SK-N-SH (cell line): ENCODE measurements around the gene SNRNP200. TPM values are rescaled to one million over a fixed set of nuclear protein-coding genes. Genes with fewer than 3 reads are reported as not detected.

Source experiments
- CTCF ChIA-PET: fragments of 300-600, 350-600 bp; formaldehyde crosslinking; extraction: SDS; loops from one replicate; lab custom pipeline; 2021; lab: Yijun Ruan, JAX
- POLR2A ChIA-PET: fragments of 350-600 bp; sonication (Branson Sonifier 250); formaldehyde crosslinking; extraction: SDS; loops from one replicate; lab custom pipeline; 2020; ENCODE audit warnings: antibody characterized with exemption, inconsistent platforms; lab: Yijun Ruan, JAX
- DNase-seq: peaks from one replicate; pipeline ENCODE4 v3.0.0; 2012
- H2AFZ ChIP-seq: fragments of 200-600 bp; sonication (generic); 2 replicates; pipeline ENCODE4 v1.8.1; 2016; ENCODE audit warnings: antibody characterized with exemption, mild to moderate bottlenecking, low read depth
- H3F3A ChIP-seq: fragments of 200-600 bp; sonication (generic); replicated peaks from 2 replicates; pipeline ENCODE3; 2016; ENCODE audit warnings: antibody characterized with exemption, mild to moderate bottlenecking; ENCODE audit not compliant: insufficient read depth
- H3K27ac ChIP-seq, 2 experiments: fragments of 200-500 bp in 1 of 2; fragments of 200-600 bp in 1 of 2; sonication (Bioruptor generic) in 1 of 2; sonication (generic), shearing (Covaris generic) in 1 of 2; 2 replicates each; pipeline versions ENCODE4 v1.5.1 to v1.6.1; 2014 to 2016; ENCODE audit warnings: low read depth in 2 of 2, inconsistent platforms in 1 of 2, low read length in 1 of 2, mild to moderate bottlenecking in 1 of 2, mixed read lengths in 1 of 2
- H3K27me3 ChIP-seq: fragments of 200-600 bp; sonication (generic), shearing (Covaris generic); 2 replicates; pipeline ENCODE4 v1.6.1; 2016; ENCODE audit warnings: mixed run types; ENCODE audit not compliant: insufficient read depth
- H3K36me3 ChIP-seq, 2 experiments: fragments of 200-500 bp in 1 of 2; fragments of 200-600 bp in 1 of 2; sonication (Bioruptor generic) in 1 of 2; sonication (generic) in 1 of 2; replicated peaks in 1 of 2; 2 replicates each; pipeline versions ENCODE3 to v1.5.1; 2014 to 2016; ENCODE audit warnings: low read length in 1 of 2, mild to moderate bottlenecking in 1 of 2; ENCODE audit not compliant: insufficient read depth in 2 of 2, control insufficient read depth in 1 of 2
- H3K4me1 ChIP-seq, 2 experiments: fragments of 200-500 bp in 1 of 2; fragments of 200-600 bp in 1 of 2; sonication (Bioruptor generic) in 1 of 2; sonication (generic), shearing (Covaris generic) in 1 of 2; 2 replicates each; pipeline versions ENCODE4 v1.5.1 to v1.6.1; 2014 to 2016; ENCODE audit warnings: low read depth in 1 of 2, low read length in 1 of 2, mixed run types in 1 of 2; ENCODE audit not compliant: insufficient read depth in 2 of 2, control insufficient read depth in 1 of 2
- H3K4me2 ChIP-seq: fragments of 200-600 bp; sonication (generic), shearing (Covaris generic); 2 replicates; pipeline ENCODE4 v1.6.1; 2017; ENCODE audit warnings: mixed run types
- H3K4me3 ChIP-seq, 2 experiments: fragments of 200-500 bp in 1 of 2; fragments of 200-600 bp in 1 of 2; sonication (Bioruptor generic) in 1 of 2; sonication (generic), shearing (Covaris generic) in 1 of 2; 2 replicates each; pipeline versions ENCODE4 v1.5.1 to v1.8.1; 2014 to 2016; ENCODE audit warnings: low read depth in 2 of 2, inconsistent platforms in 1 of 2, low read length in 1 of 2, mild to moderate bottlenecking in 1 of 2, mixed read lengths in 1 of 2, moderate library complexity in 1 of 2
- H3K79me2 ChIP-seq: fragments of 200-600 bp; sonication (generic); 2 replicates; pipeline ENCODE4 v1.8.1; 2017; ENCODE audit warnings: mild to moderate bottlenecking; ENCODE audit not compliant: insufficient read depth
- H3K9ac ChIP-seq: fragments of 200-600 bp; sonication (generic); 2 replicates; pipeline ENCODE4 v1.6.1; 2017; ENCODE audit warnings: mixed run types
- H3K9me2 ChIP-seq: fragments of 200-600 bp; sonication (generic); 2 replicates; pipeline ENCODE4 v1.6.1; 2017; ENCODE audit warnings: mixed run types
- H3K9me3 ChIP-seq: fragments of 200-600 bp; sonication (generic); 2 replicates; pipeline ENCODE4 v1.6.1; 2017; ENCODE audit warnings: mixed run types, mild to moderate bottlenecking, moderate library complexity
- H4K20me1 ChIP-seq: fragments of 200-600 bp; sonication (generic); 2 replicates; pipeline ENCODE4 v1.6.1; 2017; ENCODE audit warnings: mild to moderate bottlenecking, mixed run types; ENCODE audit not compliant: insufficient read depth
- EZH2phosphoT487 ChIP-seq: fragments of 200-600 bp; sonication (generic); IDR thresholded peaks from 2 replicates; pipeline ENCODE4 v1.6.1; 2017; ENCODE audit warnings: low read depth, mixed run types, mild to moderate bottlenecking, antibody characterized with exemption, moderate library complexity, borderline replicate concordance
- FOXM1 ChIP-seq: IDR thresholded peaks from 2 replicates; pipeline ENCODE4 v1.4.0; 2012; ENCODE audit warnings: low read depth, mild to moderate bottlenecking
- GABPA ChIP-seq: IDR thresholded peaks from 2 replicates; pipeline ENCODE4 v1.4.0; 2012; ENCODE audit warnings: low read depth, mild to moderate bottlenecking
- GATA2 ChIP-seq: sonication (generic); formaldehyde crosslinking; IDR thresholded peaks from 2 replicates; pipeline ENCODE4 v1.5.0; 2020; ENCODE audit warnings: mild to moderate bottlenecking, missing genetic modification reagents
- JUND ChIP-seq: IDR thresholded peaks from 2 replicates; pipeline ENCODE4 v1.4.0; 2012
- MEF2A ChIP-seq: IDR thresholded peaks from 2 replicates; pipeline ENCODE4 v1.4.0; 2012; ENCODE audit warnings: low read depth, borderline replicate concordance
- NRF1 ChIP-seq: IDR thresholded peaks from 2 replicates; pipeline ENCODE4 v1.6.1; 2012; ENCODE audit warnings: low read depth, mild to moderate bottlenecking, low read length
- RAD21 ChIP-seq: IDR thresholded peaks from 2 replicates; pipeline ENCODE4 v1.6.1; 2012; ENCODE audit warnings: mild to moderate bottlenecking, low read length
- RCOR1 ChIP-seq: fragments of 150-350 bp; IDR thresholded peaks from 2 replicates; pipeline ENCODE4 v1.6.1; 2017; ENCODE audit warnings: antibody characterized with exemption, low read length
- RFX5 ChIP-seq: IDR thresholded peaks from 2 replicates; pipeline ENCODE4 v1.6.1; 2012; ENCODE audit warnings: mild to moderate bottlenecking, improper control_type of control experiment, low read length
- YY1 ChIP-seq: IDR thresholded peaks from 2 replicates; pipeline ENCODE4 v1.4.0; 2012; ENCODE audit warnings: low read depth, mild to moderate bottlenecking
- WGBS: methylation state at CpG from one replicate; pipeline ENCODE4 v1.1.6; 2017; ENCODE audit warnings: low lambda C conversion rate; 5-methylcytosine and 5-hydroxymethylcytosine counted together
- polyA plus RNA-seq, 3 experiments: library from polyadenylated mRNA; depleted of rRNA; stranded (reverse); fragments of >200 nt; gene quantifications; 2 replicates each; pipeline ENCODE4 v1.2.3, GENCODE V29; 2012
- TF ChIP-seq, protein P1 (sequence below): IDR thresholded peaks from 2 replicates; pipeline ENCODE4 v1.6.1; 2012; ENCODE audit warnings: mild to moderate bottlenecking, low read depth, low read length, moderate library complexity
- TF ChIP-seq, protein P2 (sequence below): fragments of 150-350 bp; IDR thresholded peaks from 2 replicates; pipeline ENCODE4 v1.6.1; 2016; ENCODE audit warnings: mild to moderate bottlenecking, low read depth, low read length
- TF ChIP-seq, protein P3 (sequence below): IDR thresholded peaks from 2 replicates; pipeline ENCODE4 v1.4.0; 2012; ENCODE audit warnings: low read depth, borderline replicate concordance
- TF ChIP-seq, protein P4 (sequence below): fragments of 150-350 bp; IDR thresholded peaks from 2 replicates; pipeline ENCODE4 v1.6.1; 2017; ENCODE audit warnings: antibody characterized with exemption, low read length, low read depth, borderline replicate concordance
- TF ChIP-seq, protein P5 (sequence below): IDR thresholded peaks from 2 replicates; pipeline ENCODE4; 2012
- TF ChIP-seq, protein P6 (sequence below): fragments of 200-600 bp; sonication (generic); IDR thresholded peaks from 2 replicates; pipeline ENCODE4 v1.6.1; 2017; ENCODE audit warnings: antibody characterized with exemption, mild to moderate bottlenecking, moderate library complexity

Gene SNRNP200
- polyA plus RNA-seq, 1 of the 3 experiments (the other 2 are of a cell fraction), result 165 TPM

DNA sequence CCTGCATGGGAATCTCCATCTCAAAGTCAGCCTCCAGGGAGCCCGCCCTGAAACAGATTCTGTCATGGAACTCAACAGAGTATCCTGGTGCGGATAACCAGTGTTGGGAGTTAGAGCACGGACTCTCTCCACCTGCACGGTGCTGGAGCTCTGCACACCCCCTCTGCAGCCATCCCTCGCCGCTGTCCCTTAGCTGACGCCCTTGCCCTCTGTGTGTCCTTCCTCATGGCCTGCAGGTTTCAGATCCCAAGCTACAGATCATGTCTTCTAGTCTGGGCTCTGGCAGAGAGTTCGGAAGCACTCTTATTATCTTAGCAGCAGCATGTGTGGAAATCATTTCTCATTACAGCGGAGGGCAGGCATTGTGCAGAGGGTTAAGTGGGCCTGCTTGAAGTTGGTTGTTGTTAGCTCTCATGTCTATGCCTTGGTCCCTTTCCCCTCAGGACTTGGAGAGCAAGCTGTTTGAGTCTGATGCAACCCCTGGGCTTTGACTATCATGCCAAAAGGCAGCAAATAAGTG, 65.5 kb downstream of the SNRNP200 start:
- H3K4me2 ChIP-seq, result no peak overlapping the region
- no peaks in the 10 kb centered on the region for H3K9me3 ChIP-seq
- H3K27ac ChIP-seq, result no peak overlapping the region
- no peaks in the 10 kb centered on the region for H4K20me1 ChIP-seq
- no peak overlapping the region for H3K9ac ChIP-seq
- no peaks in the 10 kb centered on the region; a peak in 1 of 4 replicates for H3K4me1 ChIP-seq
- H3K27me3 ChIP-seq, result no peaks in the 10 kb centered on the region
- H2AFZ ChIP-seq, result no peak overlapping the region
- H3K36me3 ChIP-seq, result no peaks in the 10 kb centered on the region
- H3K4me3 ChIP-seq, result no peak overlapping the region
- POLR2A ChIA-PET, result no interaction called here
- 95% methylated on average over 7 of the region's 9 CpGs for WGBS
- TF ChIP-seq, protein P1, sequence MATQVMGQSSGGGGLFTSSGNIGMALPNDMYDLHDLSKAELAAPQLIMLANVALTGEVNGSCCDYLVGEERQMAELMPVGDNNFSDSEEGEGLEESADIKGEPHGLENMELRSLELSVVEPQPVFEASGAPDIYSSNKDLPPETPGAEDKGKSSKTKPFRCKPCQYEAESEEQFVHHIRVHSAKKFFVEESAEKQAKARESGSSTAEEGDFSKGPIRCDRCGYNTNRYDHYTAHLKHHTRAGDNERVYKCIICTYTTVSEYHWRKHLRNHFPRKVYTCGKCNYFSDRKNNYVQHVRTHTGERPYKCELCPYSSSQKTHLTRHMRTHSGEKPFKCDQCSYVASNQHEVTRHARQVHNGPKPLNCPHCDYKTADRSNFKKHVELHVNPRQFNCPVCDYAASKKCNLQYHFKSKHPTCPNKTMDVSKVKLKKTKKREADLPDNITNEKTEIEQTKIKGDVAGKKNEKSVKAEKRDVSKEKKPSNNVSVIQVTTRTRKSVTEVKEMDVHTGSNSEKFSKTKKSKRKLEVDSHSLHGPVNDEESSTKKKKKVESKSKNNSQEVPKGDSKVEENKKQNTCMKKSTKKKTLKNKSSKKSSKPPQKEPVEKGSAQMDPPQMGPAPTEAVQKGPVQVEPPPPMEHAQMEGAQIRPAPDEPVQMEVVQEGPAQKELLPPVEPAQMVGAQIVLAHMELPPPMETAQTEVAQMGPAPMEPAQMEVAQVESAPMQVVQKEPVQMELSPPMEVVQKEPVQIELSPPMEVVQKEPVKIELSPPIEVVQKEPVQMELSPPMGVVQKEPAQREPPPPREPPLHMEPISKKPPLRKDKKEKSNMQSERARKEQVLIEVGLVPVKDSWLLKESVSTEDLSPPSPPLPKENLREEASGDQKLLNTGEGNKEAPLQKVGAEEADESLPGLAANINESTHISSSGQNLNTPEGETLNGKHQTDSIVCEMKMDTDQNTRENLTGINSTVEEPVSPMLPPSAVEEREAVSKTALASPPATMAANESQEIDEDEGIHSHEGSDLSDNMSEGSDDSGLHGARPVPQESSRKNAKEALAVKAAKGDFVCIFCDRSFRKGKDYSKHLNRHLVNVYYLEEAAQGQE, result no peak
- no peak for TF ChIP-seq RAD21
- TF ChIP-seq NRF1, result no peak
- no peak for TF ChIP-seq GATA2
- no peak for TF ChIP-seq RFX5
- TF ChIP-seq, protein P2, sequence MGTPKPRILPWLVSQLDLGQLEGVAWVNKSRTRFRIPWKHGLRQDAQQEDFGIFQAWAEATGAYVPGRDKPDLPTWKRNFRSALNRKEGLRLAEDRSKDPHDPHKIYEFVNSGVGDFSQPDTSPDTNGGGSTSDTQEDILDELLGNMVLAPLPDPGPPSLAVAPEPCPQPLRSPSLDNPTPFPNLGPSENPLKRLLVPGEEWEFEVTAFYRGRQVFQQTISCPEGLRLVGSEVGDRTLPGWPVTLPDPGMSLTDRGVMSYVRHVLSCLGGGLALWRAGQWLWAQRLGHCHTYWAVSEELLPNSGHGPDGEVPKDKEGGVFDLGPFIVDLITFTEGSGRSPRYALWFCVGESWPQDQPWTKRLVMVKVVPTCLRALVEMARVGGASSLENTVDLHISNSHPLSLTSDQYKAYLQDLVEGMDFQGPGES, result no peak
- no peak for TF ChIP-seq YY1
- no peak for TF ChIP-seq FOXM1
- TF ChIP-seq, protein P3, sequence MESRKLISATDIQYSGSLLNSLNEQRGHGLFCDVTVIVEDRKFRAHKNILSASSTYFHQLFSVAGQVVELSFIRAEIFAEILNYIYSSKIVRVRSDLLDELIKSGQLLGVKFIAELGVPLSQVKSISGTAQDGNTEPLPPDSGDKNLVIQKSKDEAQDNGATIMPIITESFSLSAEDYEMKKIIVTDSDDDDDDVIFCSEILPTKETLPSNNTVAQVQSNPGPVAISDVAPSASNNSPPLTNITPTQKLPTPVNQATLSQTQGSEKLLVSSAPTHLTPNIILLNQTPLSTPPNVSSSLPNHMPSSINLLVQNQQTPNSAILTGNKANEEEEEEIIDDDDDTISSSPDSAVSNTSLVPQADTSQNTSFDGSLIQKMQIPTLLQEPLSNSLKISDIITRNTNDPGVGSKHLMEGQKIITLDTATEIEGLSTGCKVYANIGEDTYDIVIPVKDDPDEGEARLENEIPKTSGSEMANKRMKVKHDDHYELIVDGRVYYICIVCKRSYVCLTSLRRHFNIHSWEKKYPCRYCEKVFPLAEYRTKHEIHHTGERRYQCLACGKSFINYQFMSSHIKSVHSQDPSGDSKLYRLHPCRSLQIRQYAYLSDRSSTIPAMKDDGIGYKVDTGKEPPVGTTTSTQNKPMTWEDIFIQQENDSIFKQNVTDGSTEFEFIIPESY, result no peak
- TF ChIP-seq RCOR1, result no peak
- TF ChIP-seq GABPA, result no peak
- TF ChIP-seq, protein P4, sequence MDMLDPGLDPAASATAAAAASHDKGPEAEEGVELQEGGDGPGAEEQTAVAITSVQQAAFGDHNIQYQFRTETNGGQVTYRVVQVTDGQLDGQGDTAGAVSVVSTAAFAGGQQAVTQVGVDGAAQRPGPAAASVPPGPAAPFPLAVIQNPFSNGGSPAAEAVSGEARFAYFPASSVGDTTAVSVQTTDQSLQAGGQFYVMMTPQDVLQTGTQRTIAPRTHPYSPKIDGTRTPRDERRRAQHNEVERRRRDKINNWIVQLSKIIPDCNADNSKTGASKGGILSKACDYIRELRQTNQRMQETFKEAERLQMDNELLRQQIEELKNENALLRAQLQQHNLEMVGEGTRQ, result no peak
- TF ChIP-seq, protein P5, sequence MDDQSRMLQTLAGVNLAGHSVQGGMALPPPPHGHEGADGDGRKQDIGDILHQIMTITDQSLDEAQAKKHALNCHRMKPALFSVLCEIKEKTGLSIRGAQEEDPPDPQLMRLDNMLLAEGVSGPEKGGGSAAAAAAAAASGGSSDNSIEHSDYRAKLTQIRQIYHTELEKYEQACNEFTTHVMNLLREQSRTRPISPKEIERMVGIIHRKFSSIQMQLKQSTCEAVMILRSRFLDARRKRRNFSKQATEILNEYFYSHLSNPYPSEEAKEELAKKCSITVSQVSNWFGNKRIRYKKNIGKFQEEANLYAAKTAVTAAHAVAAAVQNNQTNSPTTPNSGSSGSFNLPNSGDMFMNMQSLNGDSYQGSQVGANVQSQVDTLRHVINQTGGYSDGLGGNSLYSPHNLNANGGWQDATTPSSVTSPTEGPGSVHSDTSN, result no peak
- TF ChIP-seq JUND, result no peak
- no peak for TF ChIP-seq MEF2A
- no peak for TF ChIP-seq EZH2phosphoT487
- TF ChIP-seq, protein P6, sequence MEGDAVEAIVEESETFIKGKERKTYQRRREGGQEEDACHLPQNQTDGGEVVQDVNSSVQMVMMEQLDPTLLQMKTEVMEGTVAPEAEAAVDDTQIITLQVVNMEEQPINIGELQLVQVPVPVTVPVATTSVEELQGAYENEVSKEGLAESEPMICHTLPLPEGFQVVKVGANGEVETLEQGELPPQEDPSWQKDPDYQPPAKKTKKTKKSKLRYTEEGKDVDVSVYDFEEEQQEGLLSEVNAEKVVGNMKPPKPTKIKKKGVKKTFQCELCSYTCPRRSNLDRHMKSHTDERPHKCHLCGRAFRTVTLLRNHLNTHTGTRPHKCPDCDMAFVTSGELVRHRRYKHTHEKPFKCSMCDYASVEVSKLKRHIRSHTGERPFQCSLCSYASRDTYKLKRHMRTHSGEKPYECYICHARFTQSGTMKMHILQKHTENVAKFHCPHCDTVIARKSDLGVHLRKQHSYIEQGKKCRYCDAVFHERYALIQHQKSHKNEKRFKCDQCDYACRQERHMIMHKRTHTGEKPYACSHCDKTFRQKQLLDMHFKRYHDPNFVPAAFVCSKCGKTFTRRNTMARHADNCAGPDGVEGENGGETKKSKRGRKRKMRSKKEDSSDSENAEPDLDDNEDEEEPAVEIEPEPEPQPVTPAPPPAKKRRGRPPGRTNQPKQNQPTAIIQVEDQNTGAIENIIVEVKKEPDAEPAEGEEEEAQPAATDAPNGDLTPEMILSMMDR, result no peak
- TF ChIP-seq, all 33 proteins: peak for 0
- H3F3A ChIP-seq, result no peaks in the 10 kb centered on the region
- no peaks in the 10 kb centered on the region for H3K9me2 ChIP-seq
- DNase-seq, result no peak
- no peaks in the 10 kb centered on the region for H3K79me2 ChIP-seq
- CTCF ChIA-PET, result interaction anchor here (1.0 to 1.5 kb wide), 2 partner anchors 12 to 314 kb away, joined by 3 to 5 read pairs; no protein-coding TSS in a partner anchor
